ENCODE data around the gene AKAP12. TPM values are rescaled to one million over a fixed set of nuclear protein-coding genes. Genes with fewer than 3 reads are reported as not detected.
"Not testable (repeated sequence)": the region's sequence is repeated elsewhere in the genome, so short reads cannot be mapped to it uniquely, and the experiment has no call there.

AKAP12 gene
- total and polyA plus RNA-seq, 2 donors (not counting 1 experiment from before 2014, with no cell fraction given), result 0.04 to 0.22 TPM

DNA sequence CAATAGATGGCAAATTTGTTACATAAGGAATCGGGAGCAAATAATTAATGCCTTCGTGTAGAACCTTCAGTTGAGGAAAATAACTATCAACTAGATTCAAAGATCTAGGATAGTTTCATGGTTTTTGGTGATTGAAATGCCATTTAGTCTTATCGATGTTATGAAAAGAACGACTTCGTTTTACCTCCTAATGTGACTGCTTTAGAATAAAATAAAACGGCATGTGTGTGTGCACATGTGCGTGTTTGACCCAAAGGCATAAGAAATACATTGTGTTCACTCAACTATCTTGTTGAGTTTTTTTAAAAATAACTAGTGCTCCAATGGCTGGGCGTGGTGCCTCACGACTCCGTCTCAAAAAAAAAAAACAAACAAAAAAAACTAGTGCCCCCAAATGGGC lies 114.0 kb downstream of the AKAP12 start:
- H3K36me3 ChIP-seq (replicated peaks in 1 of 2; ENCODE audit: control extremely low read depth in 1 of 2, control insufficient read depth in 1 of 2, extremely low read depth in 1 of 2, insufficient read depth in 2 of 2, low read length in 1 of 2), result no peaks in the 10 kb centered on the region
- H3K79me2 ChIP-seq (ENCODE audit: control insufficient read depth, insufficient read depth, low read length), result no peaks in the 10 kb centered on the region
- Mint-ChIP-seq H3K9me3 (ENCODE audit: insufficient read depth) (no peaks in the 10 kb centered on the region), H3K4me3 (no peak overlapping the region), H3K4me1 (no peaks in the 10 kb centered on the region), H3K27me3 (no peaks in the 10 kb centered on the region), H3K27ac (no peak overlapping the region)
- 100% methylated on average over 5 of the region's 10 CpGs for WGBS (ENCODE audit: insufficient coverage)
- intact Hi-C loops (cut with micrococcal nuclease), result no loop called here
- no peaks in the 10 kb centered on the region for H3K9me3 ChIP-seq (ENCODE audit: control extremely low read depth in 1 of 3, control insufficient read depth in 2 of 3, insufficient read depth in 1 of 3, low read length in 2 of 3)
- CTCF ChIA-PET, result interaction anchor here (1.2 kb wide), 1 partner anchor 347 kb away, joined by 3 read pairs; no protein-coding TSS in a partner anchor
- no peaks in the 10 kb centered on the region for H4K20me1 ChIP-seq (ENCODE audit: control insufficient read depth, insufficient read depth, low read length, poor library complexity, severe bottlenecking)
- no peak for ATAC-seq (ENCODE audit: low read depth)
- POLR2A ChIA-PET, result no interaction called here
- H3K4me1 ChIP-seq (ENCODE audit: control insufficient read depth in 2 of 2, insufficient read depth in 2 of 2, low read length in 2 of 2), result no peaks in the 10 kb centered on the region
- H2AFZ ChIP-seq (ENCODE audit: insufficient read depth, low read depth, low read length, poor library complexity, severe bottlenecking), result no peak overlapping the region
- no peak overlapping the region for H3K9ac ChIP-seq (ENCODE audit: low read length)
- no peak overlapping the region for H3K4me2 ChIP-seq (replicated peaks; ENCODE audit: low read depth, low read length, poor library complexity, severe bottlenecking)
- no peak for DNase-seq
- TF ChIP-seq, protein P1, sequence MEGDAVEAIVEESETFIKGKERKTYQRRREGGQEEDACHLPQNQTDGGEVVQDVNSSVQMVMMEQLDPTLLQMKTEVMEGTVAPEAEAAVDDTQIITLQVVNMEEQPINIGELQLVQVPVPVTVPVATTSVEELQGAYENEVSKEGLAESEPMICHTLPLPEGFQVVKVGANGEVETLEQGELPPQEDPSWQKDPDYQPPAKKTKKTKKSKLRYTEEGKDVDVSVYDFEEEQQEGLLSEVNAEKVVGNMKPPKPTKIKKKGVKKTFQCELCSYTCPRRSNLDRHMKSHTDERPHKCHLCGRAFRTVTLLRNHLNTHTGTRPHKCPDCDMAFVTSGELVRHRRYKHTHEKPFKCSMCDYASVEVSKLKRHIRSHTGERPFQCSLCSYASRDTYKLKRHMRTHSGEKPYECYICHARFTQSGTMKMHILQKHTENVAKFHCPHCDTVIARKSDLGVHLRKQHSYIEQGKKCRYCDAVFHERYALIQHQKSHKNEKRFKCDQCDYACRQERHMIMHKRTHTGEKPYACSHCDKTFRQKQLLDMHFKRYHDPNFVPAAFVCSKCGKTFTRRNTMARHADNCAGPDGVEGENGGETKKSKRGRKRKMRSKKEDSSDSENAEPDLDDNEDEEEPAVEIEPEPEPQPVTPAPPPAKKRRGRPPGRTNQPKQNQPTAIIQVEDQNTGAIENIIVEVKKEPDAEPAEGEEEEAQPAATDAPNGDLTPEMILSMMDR (IDR thresholded peaks at IDR 0.05), result no peak
- TF ChIP-seq EZH2 (IDR thresholded peaks at IDR 0.05; ENCODE audit: borderline replicate concordance, insufficient read depth, low read depth, low read length, poor library complexity, severe bottlenecking), result no peak
- no peak overlapping the region for H3K27ac ChIP-seq (ENCODE audit: low read length in 2 of 2)
- H3K4me3 ChIP-seq (ENCODE audit: control extremely low read depth in 1 of 5, extremely low read depth in 1 of 5, insufficient read depth in 1 of 5, low read depth in 2 of 5, low read length in 4 of 5), result no peak overlapping the region
- H3K27me3 ChIP-seq (replicated peaks in 1 of 4; ENCODE audit: control extremely low read depth in 1 of 4, control insufficient read depth in 3 of 4, insufficient read depth in 4 of 4, low read length in 3 of 4), result no peaks in the 10 kb centered on the region

DNA sequence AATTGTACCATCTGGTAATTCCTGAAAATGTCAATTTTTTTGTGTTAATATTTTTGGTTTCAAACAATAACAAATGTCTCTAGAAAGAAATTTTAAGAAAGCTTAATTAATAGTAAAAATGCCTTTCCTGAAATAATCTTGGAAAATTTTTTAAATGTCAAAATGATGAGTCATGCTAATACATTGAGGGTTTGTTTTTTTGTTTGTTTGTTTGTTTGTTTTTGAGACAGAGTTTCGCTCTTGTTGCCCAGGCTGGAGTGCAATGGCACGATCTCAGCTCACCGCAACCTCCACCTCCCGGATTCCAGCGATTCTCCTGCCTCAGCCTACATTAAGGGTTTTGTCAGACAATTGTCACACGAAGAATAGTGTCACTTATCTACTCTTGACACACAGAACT lies 117.2 kb downstream of the AKAP12 start:
- H3K9me3 Mint-ChIP-seq (ENCODE audit: insufficient read depth); intact Hi-C loops (cut with micrococcal nuclease); H2AFZ ChIP-seq (ENCODE audit: insufficient read depth, low read depth, low read length, poor library complexity, severe bottlenecking); H3K4me3 Mint-ChIP-seq; H3K79me2 ChIP-seq (ENCODE audit: control insufficient read depth, insufficient read depth, low read length); H3K9me3 ChIP-seq (ENCODE audit: control extremely low read depth in 1 of 3, control insufficient read depth in 2 of 3, insufficient read depth in 1 of 3, low read length in 2 of 3); H3K36me3 ChIP-seq (replicated peaks in 1 of 2; ENCODE audit: control extremely low read depth in 1 of 2, control insufficient read depth in 1 of 2, extremely low read depth in 1 of 2, insufficient read depth in 2 of 2, low read length in 1 of 2); H3K4me1 ChIP-seq (ENCODE audit: control insufficient read depth in 2 of 2, insufficient read depth in 2 of 2, low read length in 2 of 2); POLR2A ChIA-PET; H4K20me1 ChIP-seq (ENCODE audit: control insufficient read depth, insufficient read depth, low read length, poor library complexity, severe bottlenecking); H3K9ac ChIP-seq (ENCODE audit: low read length); H3K4me2 ChIP-seq (replicated peaks; ENCODE audit: low read depth, low read length, poor library complexity, severe bottlenecking); H3K27me3 ChIP-seq (replicated peaks in 1 of 4; ENCODE audit: control extremely low read depth in 1 of 4, control insufficient read depth in 3 of 4, insufficient read depth in 4 of 4, low read length in 3 of 4); H3K27me3 Mint-ChIP-seq; H3K4me1 Mint-ChIP-seq; ATAC-seq (ENCODE audit: low read depth); H3K27ac ChIP-seq (ENCODE audit: low read length in 2 of 2); H3K4me3 ChIP-seq (ENCODE audit: control extremely low read depth in 1 of 5, extremely low read depth in 1 of 5, insufficient read depth in 1 of 5, low read depth in 2 of 5, low read length in 4 of 5); H3K27ac Mint-ChIP-seq; DNase-seq: not testable (repeated sequence)
- 98% methylated on average over 6 of the region's 6 CpGs for WGBS (ENCODE audit: insufficient coverage)
- CTCF ChIA-PET, result interaction anchor here (1.1 to 1.9 kb wide), 2 partner anchors 33 to 465 kb away, joined by 3 to 9 read pairs; no protein-coding TSS in a partner anchor

All from B cell (primary cell).